22Rv1 (cell line): ENCODE measurements around the gene UBALD2.

Source experiments
- CTCF ChIP-seq: fragments of 450-650 bp; IDR thresholded peaks from 2 replicates; pipeline ENCODE4 v1.5.1; 2017; ENCODE audit warnings: mild to moderate bottlenecking
- ZFX ChIP-seq: fragments of 450-650 bp; IDR thresholded peaks from 2 replicates; pipeline ENCODE4 v1.6.1; 2017; ENCODE audit warnings: antibody characterized with exemption, borderline replicate concordance

GRCh38 chr17:76237859-76238313 lies 27.3 kb upstream of the UBALD2 start:
- no peak for TF ChIP-seq CTCF
- no peak for TF ChIP-seq ZFX
